SK-N-MC (cell line): ENCODE measurements around the gene NPAS2.

Experiments used
- EZH2 ChIP-seq: fragments of 200-600 bp; sonication (generic); IDR thresholded peaks from one replicate; pipeline ENCODE4 v1.6.1; 2017; ENCODE audit warnings: antibody characterized with exemption
- FOXP2 ChIP-seq: optimal IDR thresholded peaks from 2 replicates; pipeline ENCODE3; 2011; ENCODE audit warnings: mild to moderate bottlenecking, moderate library complexity; ENCODE audit not compliant: insufficient read depth; ENCODE audit errors: extremely low read length, control extremely low read depth
- POLR2AphosphoS5 ChIP-seq: IDR thresholded peaks from 2 replicates; pipeline ENCODE4 v1.6.1; 2012; ENCODE audit warnings: mild to moderate bottlenecking, low read depth, low read length, borderline replicate concordance

GRCh38 chr2:100886085-100886484, 66.1 kb downstream of the NPAS2 start:
- TF ChIP-seq POLR2AphosphoS5 = no peak
- TF ChIP-seq EZH2 = no peak
- TF ChIP-seq FOXP2 = no peak
